WTC11 (cell line): Measurements from ENCODE around the gene TMEM218. TPM values are rescaled to one million over a fixed set of nuclear protein-coding genes. Genes with fewer than 3 reads are reported as not detected.

Experiments used
- ATAC-seq: fragments of 200-7000 bp; cut with Tn5 transposase; 2 replicates; pipeline ENCODE4 v1.10.0; 2021; ENCODE audit warnings: mild to moderate bottlenecking, moderate library complexity
- CTCF ChIA-PET: fragments of 300-600 bp; sonication (Branson Sonifier 250); formaldehyde crosslinking; loops from one replicate; lab custom pipeline; 2021; ENCODE audit warnings: antibody characterized with exemption; lab: Charles Lee
- POLR2A ChIA-PET: fragments of 350-600 bp; sonication (Branson Sonifier 250); formaldehyde crosslinking; loops from one replicate; lab custom pipeline; 2021; ENCODE audit warnings: antibody characterized with exemption; lab: Charles Lee
- DNase-seq: peaks from one replicate; pipeline ENCODE4 v3.0.0; 2021; ENCODE audit warnings: low spot score
- H3K27ac Mint-ChIP-seq: 2 replicates; pipeline ENCODE4 v1.8.0; 2021; ENCODE audit warnings: mixed read lengths
- H3K27me3 Mint-ChIP-seq: 2 replicates; pipeline ENCODE4 v1.8.0; 2021; ENCODE audit warnings: low read depth, mild to moderate bottlenecking, moderate library complexity, mixed read lengths
- H3K36me3 Mint-ChIP-seq: 2 replicates; pipeline ENCODE4 v1.8.0; 2021; ENCODE audit warnings: mixed read lengths
- H3K4me1 Mint-ChIP-seq: 2 replicates; pipeline ENCODE4 v1.8.0; 2022; ENCODE audit warnings: mixed read lengths
- H3K4me3 Mint-ChIP-seq: 2 replicates; pipeline ENCODE4 v1.8.0; 2021; ENCODE audit warnings: mild to moderate bottlenecking, moderate library complexity, mixed read lengths
- H3K9me3 Mint-ChIP-seq: 2 replicates; pipeline ENCODE4 v1.8.0; 2021; ENCODE audit warnings: mixed read lengths
- CREM ChIP-seq: sonication (generic); formaldehyde crosslinking; IDR thresholded peaks from 2 replicates; pipeline ENCODE4 v1.8.1; 2022; ENCODE audit warnings: mild to moderate bottlenecking, missing genetic modification reagents, moderate library complexity
- ESRRA ChIP-seq: sonication (generic); formaldehyde crosslinking; IDR thresholded peaks from 2 replicates; pipeline ENCODE4 v1.8.1; 2022; ENCODE audit warnings: mild to moderate bottlenecking, missing genetic modification reagents, borderline replicate concordance
- ETV6 ChIP-seq: sonication (generic); formaldehyde crosslinking; IDR thresholded peaks from 2 replicates; pipeline ENCODE4 v1.8.1; 2022; ENCODE audit warnings: mild to moderate bottlenecking, missing genetic modification reagents
- GRHL2 ChIP-seq: fragments of 250-450 bp; sonication (Bioruptor Pico); IDR thresholded peaks from 2 replicates; pipeline ENCODE4 v1.8.0; 2022; ENCODE audit warnings: mild to moderate bottlenecking, moderate library complexity; ENCODE audit not compliant: insufficient replicate concordance, severe bottlenecking
- JUN ChIP-seq: sonication (generic); formaldehyde crosslinking; IDR thresholded peaks from 2 replicates; pipeline ENCODE4 v1.8.0; 2023; ENCODE audit warnings: mild to moderate bottlenecking, missing genetic modification reagents
- KAT7 ChIP-seq: sonication (generic); formaldehyde crosslinking; IDR thresholded peaks from 2 replicates; pipeline ENCODE4 v1.8.1; 2023; ENCODE audit warnings: missing genetic modification reagents, mild to moderate bottlenecking, borderline replicate concordance
- NFATC4 ChIP-seq: fragments of 250-450 bp; sonication (Bioruptor Pico); IDR thresholded peaks from 2 replicates; pipeline ENCODE4 v1.9.0; 2021; ENCODE audit warnings: mild to moderate bottlenecking
- NFE2L1 ChIP-seq: sonication (generic); formaldehyde crosslinking; IDR thresholded peaks from 2 replicates; pipeline ENCODE4 v1.8.1; 2023; ENCODE audit warnings: missing genetic modification reagents
- NFYB ChIP-seq: sonication (generic); formaldehyde crosslinking; conservative IDR thresholded peaks from 2 replicates; pipeline ENCODE4 v1.8.0; 2022; ENCODE audit warnings: low read depth, missing genetic modification reagents
- NR1H2 ChIP-seq: sonication (generic); formaldehyde crosslinking; IDR thresholded peaks from 2 replicates; pipeline ENCODE4 v1.9.0; 2021; ENCODE audit warnings: mild to moderate bottlenecking, moderate library complexity, missing genetic modification reagents
- NR2C2 ChIP-seq: sonication (generic); formaldehyde crosslinking; IDR thresholded peaks from 2 replicates; pipeline ENCODE4 v1.8.0; 2022; ENCODE audit warnings: mild to moderate bottlenecking, missing genetic modification reagents
- OVOL2 ChIP-seq: fragments of 250-450 bp; sonication (Bioruptor Pico); IDR thresholded peaks from 2 replicates; pipeline ENCODE4 v1.9.0; 2021; ENCODE audit warnings: mild to moderate bottlenecking, borderline replicate concordance
- ZNF317 ChIP-seq: sonication (generic); formaldehyde crosslinking; IDR thresholded peaks from 2 replicates; pipeline ENCODE4 v1.8.1; 2023; ENCODE audit warnings: low read depth, mild to moderate bottlenecking, moderate library complexity, missing genetic modification reagents, borderline replicate concordance
- ZNF423 ChIP-seq: fragments of 250-450 bp; sonication (Bioruptor Pico); IDR thresholded peaks from 2 replicates; pipeline ENCODE4 v2.1.2; 2022; ENCODE audit warnings: mild to moderate bottlenecking, moderate library complexity
- total RNA-seq: library from RNA; stranded (reverse); gene quantifications from 3 replicates; pipeline ENCODE4 v1.2.3, GENCODE V29; 2021
- TF ChIP-seq, protein P1 (sequence below): fragments of 250-450 bp; sonication (Bioruptor Pico); IDR thresholded peaks from 2 replicates; pipeline ENCODE4 v1.8.0; 2021; ENCODE audit warnings: mild to moderate bottlenecking
- TF ChIP-seq, protein P2 (sequence below): sonication (generic); formaldehyde crosslinking; IDR thresholded peaks from 2 replicates; pipeline ENCODE4 v1.8.1; 2022; ENCODE audit warnings: missing genetic modification reagents, borderline replicate concordance
- TF ChIP-seq, protein P3 (sequence below): sonication (generic); formaldehyde crosslinking; IDR thresholded peaks from 2 replicates; pipeline ENCODE4 v1.8.0; 2023; ENCODE audit warnings: missing genetic modification reagents
- TF ChIP-seq, protein P4 (sequence below): sonication (generic); formaldehyde crosslinking; IDR thresholded peaks from 2 replicates; pipeline ENCODE4 v1.8.0; 2022; ENCODE audit warnings: mild to moderate bottlenecking, missing genetic modification reagents
- TF ChIP-seq, protein P5 (sequence below): sonication (generic); formaldehyde crosslinking; IDR thresholded peaks from 2 replicates; pipeline ENCODE4 v1.8.1; 2023; ENCODE audit warnings: mild to moderate bottlenecking, missing genetic modification reagents, borderline replicate concordance
- TF ChIP-seq, protein P6 (sequence below): sonication (generic); formaldehyde crosslinking; IDR thresholded peaks from 2 replicates; pipeline ENCODE4 v1.8.1; 2022; ENCODE audit warnings: mild to moderate bottlenecking, missing genetic modification reagents, moderate library complexity, borderline replicate concordance

The TMEM218 gene
- total RNA-seq, 1 experiment from 2014 or later, result 10.3 TPM

DNA sequence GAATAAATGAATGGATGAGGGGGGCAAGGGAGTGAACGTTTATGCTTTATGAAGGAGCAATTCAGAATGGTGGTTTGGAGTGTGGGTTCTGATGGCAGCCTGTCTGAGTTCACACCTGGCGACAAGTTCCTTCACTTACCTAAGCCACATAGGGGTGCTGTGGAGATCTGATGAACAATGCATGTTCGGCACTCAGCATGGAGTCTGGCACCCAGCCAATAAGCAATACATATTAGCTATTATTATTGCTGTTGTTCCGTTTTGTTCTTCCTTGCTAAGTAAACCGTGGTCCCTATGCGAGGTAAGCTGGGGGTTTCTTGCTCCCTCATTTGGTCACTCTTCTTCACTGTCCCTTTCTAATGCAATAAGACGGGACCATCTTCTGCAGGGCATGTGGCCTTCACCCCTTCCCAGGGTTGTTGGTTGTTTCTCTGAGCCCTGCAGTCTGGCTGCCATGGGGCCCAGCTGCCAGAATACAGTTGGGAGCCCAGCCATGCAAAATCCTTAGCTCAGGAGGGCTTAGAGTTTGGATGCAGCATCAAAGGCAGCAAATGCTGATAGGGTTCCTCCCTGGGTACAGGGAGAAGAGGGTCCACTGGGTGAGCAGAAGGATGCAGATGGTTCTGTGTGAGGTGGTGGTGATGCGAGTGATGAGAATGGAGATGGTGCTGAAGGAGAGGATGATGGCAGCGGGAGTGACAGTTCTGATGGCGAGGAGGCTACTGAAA, 46.7 kb upstream of the TMEM218 start:
- TF ChIP-seq NR1H2 (CRISPR knock-in tag) (no peak), ZNF423 (CRISPR knock-in tag) (no peak), OVOL2 (CRISPR knock-in tag) (no peak), JUN (CRISPR knock-in tag) (no peak), GRHL2 (CRISPR knock-in tag) (no peak), ZNF317 (CRISPR knock-in tag) (no peak), ESRRA (CRISPR knock-in tag) (no peak)
- TF ChIP-seq, protein P1, sequence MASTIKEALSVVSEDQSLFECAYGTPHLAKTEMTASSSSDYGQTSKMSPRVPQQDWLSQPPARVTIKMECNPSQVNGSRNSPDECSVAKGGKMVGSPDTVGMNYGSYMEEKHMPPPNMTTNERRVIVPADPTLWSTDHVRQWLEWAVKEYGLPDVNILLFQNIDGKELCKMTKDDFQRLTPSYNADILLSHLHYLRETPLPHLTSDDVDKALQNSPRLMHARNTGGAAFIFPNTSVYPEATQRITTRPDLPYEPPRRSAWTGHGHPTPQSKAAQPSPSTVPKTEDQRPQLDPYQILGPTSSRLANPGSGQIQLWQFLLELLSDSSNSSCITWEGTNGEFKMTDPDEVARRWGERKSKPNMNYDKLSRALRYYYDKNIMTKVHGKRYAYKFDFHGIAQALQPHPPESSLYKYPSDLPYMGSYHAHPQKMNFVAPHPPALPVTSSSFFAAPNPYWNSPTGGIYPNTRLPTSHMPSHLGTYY (CRISPR knock-in tag), result no peak
- TF ChIP-seq, protein P2, sequence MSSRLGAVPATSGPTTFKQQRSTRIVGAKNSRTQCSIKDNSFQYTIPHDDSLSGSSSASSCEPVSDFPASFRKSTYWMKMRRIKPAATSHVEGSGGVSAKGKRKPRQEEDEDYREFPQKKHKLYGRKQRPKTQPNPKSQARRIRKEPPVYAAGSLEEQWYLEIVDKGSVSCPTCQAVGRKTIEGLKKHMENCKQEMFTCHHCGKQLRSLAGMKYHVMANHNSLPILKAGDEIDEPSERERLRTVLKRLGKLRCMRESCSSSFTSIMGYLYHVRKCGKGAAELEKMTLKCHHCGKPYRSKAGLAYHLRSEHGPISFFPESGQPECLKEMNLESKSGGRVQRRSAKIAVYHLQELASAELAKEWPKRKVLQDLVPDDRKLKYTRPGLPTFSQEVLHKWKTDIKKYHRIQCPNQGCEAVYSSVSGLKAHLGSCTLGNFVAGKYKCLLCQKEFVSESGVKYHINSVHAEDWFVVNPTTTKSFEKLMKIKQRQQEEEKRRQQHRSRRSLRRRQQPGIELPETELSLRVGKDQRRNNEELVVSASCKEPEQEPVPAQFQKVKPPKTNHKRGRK (CRISPR knock-in tag), result no peak
- no peak overlapping the region for H3K4me3 Mint-ChIP-seq
- H3K27ac Mint-ChIP-seq, result no peak overlapping the region
- H3K9me3 Mint-ChIP-seq, result peaks cover 12% of the 10 kb centered on the region
- CTCF ChIA-PET, result interaction anchor here (1.0 to 3.6 kb wide), 2 partner anchors 16 to 67 kb away, joined by 4 to 28 read pairs; no protein-coding TSS in a partner anchor
- no peak for DNase-seq
- ATAC-seq, result no peak
- H3K27me3 Mint-ChIP-seq, result peaks cover 28% of the 10 kb centered on the region
- peaks cover 29% of the 10 kb centered on the region for H3K4me1 Mint-ChIP-seq
- H3K36me3 Mint-ChIP-seq, result no peaks in the 10 kb centered on the region; the same call in 1 of the 2 replicates
- POLR2A ChIA-PET, result no interaction called here

DNA sequence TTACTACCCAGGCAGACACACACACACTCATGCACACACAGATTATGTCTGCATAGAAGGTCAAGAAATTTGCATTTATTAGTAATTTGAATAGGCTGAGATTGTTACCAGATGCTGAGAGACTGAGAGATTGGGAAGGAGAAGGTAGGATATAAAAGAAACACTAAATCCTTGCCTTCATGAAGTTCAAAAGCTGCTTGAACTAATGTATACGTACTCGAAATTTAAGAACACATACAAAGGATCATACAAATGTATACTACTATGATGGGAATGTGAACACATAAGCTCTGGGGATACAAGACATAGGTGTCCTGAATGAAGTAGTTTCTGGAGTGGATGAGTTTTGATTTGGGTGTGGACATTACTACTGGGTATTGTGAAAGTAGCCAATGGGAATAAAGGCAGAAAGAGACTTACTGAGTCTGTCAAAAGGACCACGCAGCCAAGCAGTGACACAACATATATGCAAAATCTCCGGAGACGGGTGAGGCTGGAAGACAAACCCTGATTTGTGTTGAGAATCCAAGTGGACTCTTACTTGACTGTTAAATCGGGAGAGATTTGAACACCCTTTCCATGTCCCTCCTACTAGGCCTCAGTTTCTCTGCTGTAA, 45.8 kb upstream of the TMEM218 start:
- TF ChIP-seq, protein P3, sequence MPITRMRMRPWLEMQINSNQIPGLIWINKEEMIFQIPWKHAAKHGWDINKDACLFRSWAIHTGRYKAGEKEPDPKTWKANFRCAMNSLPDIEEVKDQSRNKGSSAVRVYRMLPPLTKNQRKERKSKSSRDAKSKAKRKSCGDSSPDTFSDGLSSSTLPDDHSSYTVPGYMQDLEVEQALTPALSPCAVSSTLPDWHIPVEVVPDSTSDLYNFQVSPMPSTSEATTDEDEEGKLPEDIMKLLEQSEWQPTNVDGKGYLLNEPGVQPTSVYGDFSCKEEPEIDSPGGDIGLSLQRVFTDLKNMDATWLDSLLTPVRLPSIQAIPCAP (CRISPR knock-in tag), result no peak
- TF ChIP-seq, protein P4, sequence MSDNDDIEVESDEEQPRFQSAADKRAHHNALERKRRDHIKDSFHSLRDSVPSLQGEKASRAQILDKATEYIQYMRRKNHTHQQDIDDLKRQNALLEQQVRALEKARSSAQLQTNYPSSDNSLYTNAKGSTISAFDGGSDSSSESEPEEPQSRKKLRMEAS, result no peak
- TF ChIP-seq NFATC4 (CRISPR knock-in tag), result no peak
- TF ChIP-seq, protein P5, sequence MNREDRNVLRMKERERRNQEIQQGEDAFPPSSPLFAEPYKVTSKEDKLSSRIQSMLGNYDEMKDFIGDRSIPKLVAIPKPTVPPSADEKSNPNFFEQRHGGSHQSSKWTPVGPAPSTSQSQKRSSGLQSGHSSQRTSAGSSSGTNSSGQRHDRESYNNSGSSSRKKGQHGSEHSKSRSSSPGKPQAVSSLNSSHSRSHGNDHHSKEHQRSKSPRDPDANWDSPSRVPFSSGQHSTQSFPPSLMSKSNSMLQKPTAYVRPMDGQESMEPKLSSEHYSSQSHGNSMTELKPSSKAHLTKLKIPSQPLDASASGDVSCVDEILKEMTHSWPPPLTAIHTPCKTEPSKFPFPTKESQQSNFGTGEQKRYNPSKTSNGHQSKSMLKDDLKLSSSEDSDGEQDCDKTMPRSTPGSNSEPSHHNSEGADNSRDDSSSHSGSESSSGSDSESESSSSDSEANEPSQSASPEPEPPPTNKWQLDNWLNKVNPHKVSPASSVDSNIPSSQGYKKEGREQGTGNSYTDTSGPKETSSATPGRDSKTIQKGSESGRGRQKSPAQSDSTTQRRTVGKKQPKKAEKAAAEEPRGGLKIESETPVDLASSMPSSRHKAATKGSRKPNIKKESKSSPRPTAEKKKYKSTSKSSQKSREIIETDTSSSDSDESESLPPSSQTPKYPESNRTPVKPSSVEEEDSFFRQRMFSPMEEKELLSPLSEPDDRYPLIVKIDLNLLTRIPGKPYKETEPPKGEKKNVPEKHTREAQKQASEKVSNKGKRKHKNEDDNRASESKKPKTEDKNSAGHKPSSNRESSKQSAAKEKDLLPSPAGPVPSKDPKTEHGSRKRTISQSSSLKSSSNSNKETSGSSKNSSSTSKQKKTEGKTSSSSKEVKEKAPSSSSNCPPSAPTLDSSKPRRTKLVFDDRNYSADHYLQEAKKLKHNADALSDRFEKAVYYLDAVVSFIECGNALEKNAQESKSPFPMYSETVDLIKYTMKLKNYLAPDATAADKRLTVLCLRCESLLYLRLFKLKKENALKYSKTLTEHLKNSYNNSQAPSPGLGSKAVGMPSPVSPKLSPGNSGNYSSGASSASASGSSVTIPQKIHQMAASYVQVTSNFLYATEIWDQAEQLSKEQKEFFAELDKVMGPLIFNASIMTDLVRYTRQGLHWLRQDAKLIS, result no peak
- no peak for TF ChIP-seq NR2C2 (CRISPR knock-in tag)
- TF ChIP-seq CREM (CRISPR knock-in tag), result no peak
- TF ChIP-seq KAT7 (CRISPR knock-in tag), result no peak
- no peak for TF ChIP-seq NFYB (CRISPR knock-in tag)
- no peak for TF ChIP-seq ETV6
- TF ChIP-seq, protein P6, sequence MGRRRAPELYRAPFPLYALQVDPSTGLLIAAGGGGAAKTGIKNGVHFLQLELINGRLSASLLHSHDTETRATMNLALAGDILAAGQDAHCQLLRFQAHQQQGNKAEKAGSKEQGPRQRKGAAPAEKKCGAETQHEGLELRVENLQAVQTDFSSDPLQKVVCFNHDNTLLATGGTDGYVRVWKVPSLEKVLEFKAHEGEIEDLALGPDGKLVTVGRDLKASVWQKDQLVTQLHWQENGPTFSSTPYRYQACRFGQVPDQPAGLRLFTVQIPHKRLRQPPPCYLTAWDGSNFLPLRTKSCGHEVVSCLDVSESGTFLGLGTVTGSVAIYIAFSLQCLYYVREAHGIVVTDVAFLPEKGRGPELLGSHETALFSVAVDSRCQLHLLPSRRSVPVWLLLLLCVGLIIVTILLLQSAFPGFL, result no peak
- no peak for TF ChIP-seq NFE2L1 (CRISPR knock-in tag)
- TF ChIP-seq, all 79 proteins: peak for 0
- Mint-ChIP-seq H3K4me3 (no peak overlapping the region), H3K9me3 (peaks cover 12% of the 10 kb centered on the region), H3K4me1 (peaks cover 20% of the 10 kb centered on the region), H3K36me3 (no peaks in the 10 kb centered on the region; the same call in 1 of the 2 replicates), H3K27me3 (peaks cover 30% of the 10 kb centered on the region), H3K27ac (no peak overlapping the region)
- ChIA-PET CTCF (interaction anchor here (1.1 to 3.6 kb wide), 2 partner anchors 16 to 66 kb away, joined by 3 to 28 read pairs; no protein-coding TSS in a partner anchor), POLR2A (no interaction called here)
- DNase-seq, result no peak
- ATAC-seq, result no peak
